ENCODE results near the gene IL21R. TPM values are rescaled to one million over a fixed set of nuclear protein-coding genes. Genes with fewer than 3 reads are reported as not detected.
"Not testable (repeated sequence)": the region's sequence is repeated elsewhere in the genome, so short reads cannot be mapped to it uniquely, and the experiment has no call there.

IL21R gene
- polyA plus RNA-seq, 3 donors from 2014 or later: 27.5 to 59.7 (median 49.6) TPM

GRCh38 chr16:27381974-27382855 is 19.8 kb upstream of the IL21R start:
- H3K4me3 Mint-ChIP-seq: no peak overlapping the region
- H3K27ac Mint-ChIP-seq: peak overlapping the region in 2 of 6 donors; percentile 22 to 81
- peaks cover 17 to 23% of the 10 kb centered on the region in 2 donors for H3K4me1 Mint-ChIP-seq
- DNase-seq: no peak
- peaks cover 5 to 18% (median 6%) of the 10 kb centered on the region in 3 donors for H3K36me3 Mint-ChIP-seq
- H3K27me3 Mint-ChIP-seq (ENCODE audit: low read depth in 3 of 3): peaks cover 0 to 7% (median 2%) of the 10 kb centered on the region in 3 donors
- H3K9me3 Mint-ChIP-seq: peaks cover 4 to 9% (median 6%) of the 10 kb centered on the region in 6 donors

DNA sequence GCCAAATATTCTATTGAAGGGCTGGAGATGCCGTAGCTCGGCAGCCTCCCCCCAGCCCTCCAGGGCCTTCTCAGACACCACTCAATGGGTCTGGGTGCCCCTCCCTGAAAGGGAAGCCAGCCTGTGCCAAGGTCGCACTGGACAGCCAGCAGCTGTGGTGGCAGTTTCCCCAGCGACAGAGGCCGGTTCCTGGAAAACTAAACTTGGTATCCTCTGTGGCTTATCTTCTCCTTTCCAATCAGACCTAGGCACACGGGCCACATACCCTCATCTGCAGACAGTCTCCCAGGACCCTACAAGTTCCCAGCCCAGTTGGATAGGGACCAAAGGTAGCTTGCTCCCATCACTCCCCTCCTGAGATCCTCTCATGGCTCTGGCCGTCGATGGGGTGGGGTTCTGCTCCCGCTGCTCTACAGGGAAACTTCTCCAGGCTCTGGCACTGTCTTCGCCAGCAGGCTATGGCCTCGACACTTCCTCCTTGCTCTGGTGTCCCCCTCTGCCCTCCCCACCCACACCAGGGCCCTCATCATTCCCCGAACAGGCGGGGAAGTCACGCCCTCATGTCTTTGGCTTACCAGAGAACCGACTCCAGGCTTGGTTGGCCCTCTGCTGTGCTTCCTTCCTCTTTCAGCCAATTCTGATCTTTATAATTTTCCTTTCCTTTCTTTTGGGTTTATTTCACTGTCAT is 18.3 kb upstream of the IL21R start:
- peak overlapping the region in 5 of 6 donors; percentile 55 to 90 (median 69) for H3K27ac Mint-ChIP-seq
- DNase-seq: no peak
- peaks cover 4 to 9% (median 6%) of the 10 kb centered on the region in 6 donors for H3K9me3 Mint-ChIP-seq
- H3K36me3 Mint-ChIP-seq: peaks cover 5 to 18% (median 6%) of the 10 kb centered on the region in 3 donors
- H3K4me3 Mint-ChIP-seq: peak overlapping the region in 1 of 5 donors; percentile 37
- peaks cover 0 to 7% (median 0%) of the 10 kb centered on the region in 3 donors for H3K27me3 Mint-ChIP-seq (ENCODE audit: low read depth in 3 of 3)
- peaks cover 6 to 11% of the 10 kb centered on the region in 2 donors for H3K4me1 Mint-ChIP-seq

DNA sequence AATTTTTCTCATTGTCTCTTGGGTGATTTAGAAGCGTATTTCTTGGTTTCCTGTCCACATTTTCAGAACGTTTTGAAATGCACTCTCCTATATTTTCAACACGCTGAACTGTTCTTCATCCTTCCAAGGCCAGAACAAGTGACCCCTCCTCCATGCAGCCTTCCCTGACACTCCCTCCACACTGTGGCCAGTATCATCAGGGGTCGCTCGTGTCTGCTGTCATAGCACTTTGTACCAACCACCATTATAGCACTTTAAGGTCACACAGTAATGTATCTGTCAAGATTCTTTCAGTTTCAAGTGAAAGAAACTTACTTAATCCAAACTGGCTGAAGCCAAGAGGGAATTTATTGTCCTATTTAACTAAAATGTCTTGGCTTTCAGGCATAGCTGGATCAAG is 17.5 kb upstream of the IL21R start:
- peaks cover 4 to 9% (median 6%) of the 10 kb centered on the region in 6 donors for H3K9me3 Mint-ChIP-seq
- peaks cover 2 to 11% of the 10 kb centered on the region in 2 donors for H3K4me1 Mint-ChIP-seq
- no peak overlapping the region for H3K4me3 Mint-ChIP-seq
- H3K36me3 Mint-ChIP-seq: peaks cover 5 to 18% (median 6%) of the 10 kb centered on the region in 3 donors
- H3K27ac Mint-ChIP-seq: peak overlapping the region in 5 of 6 donors; percentile 38 to 90 (median 55)
- H3K27me3 Mint-ChIP-seq (ENCODE audit: low read depth in 3 of 3): peaks cover 0 to 7% (median 1%) of the 10 kb centered on the region in 3 donors
- no peak for DNase-seq

DNA sequence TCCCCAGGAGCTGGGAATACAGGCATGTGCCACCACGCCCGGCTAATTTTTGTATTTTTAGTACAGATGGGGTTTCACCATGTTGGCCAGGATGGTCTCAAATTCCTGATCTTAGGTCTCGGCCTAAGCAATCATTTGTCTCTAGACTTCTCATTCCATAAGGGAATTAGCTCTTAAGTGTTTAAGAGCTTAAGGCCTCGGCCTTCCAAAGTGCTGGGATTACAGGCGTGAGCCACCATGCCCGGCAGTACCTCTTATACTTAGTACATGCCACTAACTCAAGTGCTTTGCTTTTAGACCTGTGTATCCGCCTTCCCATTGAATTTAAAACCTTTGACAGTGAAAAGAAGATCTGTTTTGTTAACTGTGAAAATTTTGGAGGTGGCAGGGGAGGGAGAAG is 16.6 kb upstream of the IL21R start:
- Mint-ChIP-seq H3K4me1 (peaks cover 2 to 11% of the 10 kb centered on the region in 2 donors), H3K4me3 (no peak overlapping the region), H3K27ac (no peak overlapping the region)

GRCh38 chr16:27386674-27387073 is 15.3 kb upstream of the IL21R start:
- DNase-seq: no peak
- H3K9me3 Mint-ChIP-seq: peaks cover 3 to 9% (median 6%) of the 10 kb centered on the region in 6 donors
- H3K4me3 Mint-ChIP-seq: no peak overlapping the region
- peaks cover 5 to 18% (median 6%) of the 10 kb centered on the region in 3 donors for H3K36me3 Mint-ChIP-seq
- H3K27ac Mint-ChIP-seq: peak overlapping the region in 1 of 6 donors; percentile 2
- H3K27me3 Mint-ChIP-seq (ENCODE audit: low read depth in 3 of 3): peaks cover 0 to 7% (median 2%) of the 10 kb centered on the region in 3 donors
- H3K4me1 Mint-ChIP-seq: peaks cover 2 to 15% of the 10 kb centered on the region in 2 donors

More for the DNA sequence above, 16.6 kb upstream of the IL21R start:
- H3K9me3 Mint-ChIP-seq: peaks cover 2 to 9% (median 6%) of the 10 kb centered on the region in 6 donors
- H3K36me3 Mint-ChIP-seq: peaks cover 5 to 18% (median 6%) of the 10 kb centered on the region in 3 donors
- H3K27me3 Mint-ChIP-seq (ENCODE audit: low read depth in 3 of 3): peaks cover 0 to 7% (median 2%) of the 10 kb centered on the region in 3 donors
- no peak for DNase-seq

- peaks cover 7 to 25% of the 10 kb centered on the region in 2 donors for H3K4me1 Mint-ChIP-seq
- H3K27ac Mint-ChIP-seq: no peak overlapping the region
- no peak overlapping the region for H3K4me3 Mint-ChIP-seq
- no peak for DNase-seq
- H3K27me3 Mint-ChIP-seq (ENCODE audit: low read depth in 3 of 3): peaks cover 0 to 9% (median 2%) of the 10 kb centered on the region in 3 donors
- H3K36me3 Mint-ChIP-seq: peaks cover 0 to 12% (median 6%) of the 10 kb centered on the region in 3 donors
- peaks cover 6 to 17% (median 12%) of the 10 kb centered on the region in 6 donors for H3K9me3 Mint-ChIP-seq
Observed at GRCh38 chr16:27387724-27388123, 14.2 kb upstream of the IL21R start.

- no peak for DNase-seq
- Mint-ChIP-seq H3K27ac (peak overlapping the region in 1 of 6 donors; percentile 8), H3K4me1 (peaks cover 17 to 35% of the 10 kb centered on the region in 2 donors), H3K4me3 (no peak overlapping the region), H3K36me3 (peaks cover 0 to 13% (median 1%) of the 10 kb centered on the region in 3 donors), H3K9me3 (peaks cover 3 to 20% (median 9%) of the 10 kb centered on the region in 6 donors), H3K27me3 (ENCODE audit: low read depth in 3 of 3) (peaks cover 0 to 4% (median 2%) of the 10 kb centered on the region in 3 donors)
Observed at GRCh38 chr16:27389272-27389961, 12.6 kb upstream of the IL21R start.

- DNase-seq: no peak
- H3K9me3 Mint-ChIP-seq: peaks cover 1 to 21% (median 8%) of the 10 kb centered on the region in 6 donors
- H3K27me3 Mint-ChIP-seq (ENCODE audit: low read depth in 3 of 3): peaks cover 0 to 3% (median 2%) of the 10 kb centered on the region in 3 donors
- H3K4me1 Mint-ChIP-seq: peaks cover 18 to 36% of the 10 kb centered on the region in 2 donors
- peaks cover 0 to 10% (median 4%) of the 10 kb centered on the region in 3 donors for H3K36me3 Mint-ChIP-seq
- no peak overlapping the region for H3K27ac Mint-ChIP-seq
- no peak overlapping the region for H3K4me3 Mint-ChIP-seq
Observed at GRCh38 chr16:27390151-27390550, 11.8 kb upstream of the IL21R start.

DNA sequence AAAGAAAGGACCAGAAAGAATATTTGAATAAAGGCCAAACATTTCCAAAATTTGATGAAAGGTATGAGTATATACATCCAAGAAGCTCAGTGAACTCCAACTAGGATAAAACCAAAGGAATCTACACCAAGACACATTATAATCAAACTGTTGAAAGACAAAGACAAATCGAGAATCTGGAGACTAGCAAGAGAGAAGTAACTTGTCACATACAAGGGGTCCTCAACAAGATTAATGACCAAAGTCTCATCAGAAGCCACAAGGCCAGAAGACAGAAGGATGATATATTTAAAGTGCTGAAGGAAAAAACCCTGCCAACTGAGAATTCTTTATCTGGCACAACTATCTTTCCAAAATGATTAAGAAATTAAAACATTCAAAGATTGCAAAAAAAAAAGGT is 9.3 kb upstream of the IL21R start:
- Mint-ChIP-seq H3K27me3 (ENCODE audit: low read depth in 3 of 3) (peaks cover 0 to 2% (median 2%) of the 10 kb centered on the region in 3 donors), H3K4me1 (peaks cover 18 to 36% of the 10 kb centered on the region in 2 donors), H3K36me3 (peaks cover 0 to 11% (median 4%) of the 10 kb centered on the region in 3 donors), H3K27ac (peak overlapping the region in 3 of 6 donors; percentile 10 to 80 (median 66)), H3K9me3 (peaks cover 1 to 21% (median 8%) of the 10 kb centered on the region in 6 donors), H3K4me3 (no peak overlapping the region)
- no peak for DNase-seq

DNA sequence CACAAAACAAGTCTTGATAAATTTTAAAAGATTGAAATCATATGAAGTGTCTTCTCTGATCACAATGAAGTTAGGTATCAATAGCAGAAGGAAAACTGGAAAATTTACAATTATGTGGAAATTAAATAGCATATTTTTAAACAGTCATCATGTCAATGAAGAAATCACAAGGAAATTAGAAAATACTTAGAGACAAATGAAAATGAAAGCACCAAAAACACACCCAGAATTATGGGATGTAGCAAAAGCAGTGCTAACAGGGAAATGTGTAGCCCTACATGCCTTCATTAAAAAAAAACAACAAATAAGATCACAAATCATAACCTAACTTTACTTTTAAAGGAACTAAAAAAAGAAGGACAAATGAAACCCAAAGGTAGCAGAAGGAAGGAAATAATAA is 7.5 kb upstream of the IL21R start:
- Mint-ChIP-seq H3K27ac (peak overlapping the region; percentile 22 to 80 (median 68)), H3K4me1 (peaks cover 31 to 49% of the 10 kb centered on the region in 2 donors), H3K36me3 (peaks cover 0 to 11% (median 4%) of the 10 kb centered on the region in 3 donors), H3K9me3 (peaks cover 1 to 21% (median 8%) of the 10 kb centered on the region in 6 donors), H3K4me3 (peak overlapping the region in 1 of 5 donors; percentile 25), H3K27me3 (ENCODE audit: low read depth in 3 of 3) (peaks cover 0 to 2% (median 0%) of the 10 kb centered on the region in 3 donors)
- no peak for DNase-seq

DNA sequence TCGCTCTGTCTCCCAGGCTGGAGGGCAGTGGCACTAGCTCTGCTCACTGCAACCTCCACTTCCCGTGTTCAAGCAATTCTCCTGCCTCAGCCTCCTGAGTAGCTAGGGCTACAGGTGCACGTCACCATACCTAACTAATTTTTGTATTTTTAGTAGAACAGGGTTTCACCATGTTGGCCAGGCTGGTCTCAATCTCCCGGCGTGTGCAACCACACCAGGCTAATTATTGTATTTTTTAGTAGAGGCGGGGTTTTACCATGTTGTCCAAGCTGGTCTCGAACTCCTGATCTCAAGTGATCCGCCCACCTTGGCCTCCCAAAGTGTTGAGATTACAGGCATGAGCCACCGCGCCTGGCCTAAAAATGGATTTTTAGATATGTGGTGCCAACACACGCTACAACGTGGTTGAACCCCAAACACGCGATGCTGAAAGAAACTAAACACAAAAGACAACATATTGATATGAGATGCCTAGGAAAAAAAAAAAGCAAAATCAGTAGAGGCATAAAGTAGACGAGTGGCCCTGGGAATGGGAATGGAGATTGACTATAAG is 3.6 kb upstream of the IL21R start:
- not testable (repeated sequence) for H3K9me3 Mint-ChIP-seq, DNase-seq
- Mint-ChIP-seq H3K4me3 (peak overlapping the region in 3 of 5 donors; percentile 23 to 39 (median 36)), H3K27ac (peak overlapping the region in 5 of 6 donors; percentile 83 to 100 (median 96)), H3K27me3 (ENCODE audit: low read depth in 3 of 3) (peaks cover 16 to 22% (median 16%) of the 10 kb centered on the region in 3 donors), H3K4me1 (peaks cover 56 to 67% of the 10 kb centered on the region in 2 donors), H3K36me3 (peaks cover 0 to 13% (median 6%) of the 10 kb centered on the region in 3 donors)
